K562 (cell line): ENCODE results near the gene SLC34A1. TPM values are rescaled to one million over a fixed set of nuclear protein-coding genes. Genes with fewer than 3 reads are reported as not detected.

Experiments used
- CC2D1A ChIP-seq: fragments of 450-650 bp; IDR thresholded peaks from 2 replicates; pipeline ENCODE4 v1.6.1; 2017; ENCODE audit warnings: mild to moderate bottlenecking
- EWSR1 ChIP-seq: fragments of 450-650 bp; IDR thresholded peaks from 2 replicates; pipeline ENCODE4 v1.6.1; 2018; ENCODE audit warnings: borderline replicate concordance, mild to moderate bottlenecking, low read depth, moderate library complexity; ENCODE audit not compliant: partially characterized antibody
- FOXA1 ChIP-seq: fragments of 450-650 bp; IDR thresholded peaks from 2 replicates; pipeline ENCODE4 v1.6.1; 2016; ENCODE audit warnings: mild to moderate bottlenecking, borderline replicate concordance
- FOXM1 ChIP-seq, 2 experiments: fragments of 450-650 bp in 1 of 2; sonication (generic) in 1 of 2; formaldehyde crosslinking in 1 of 2; IDR thresholded peaks; 2 replicates each; pipeline versions ENCODE4 v1.6.1 to v1.9.0; 2017 to 2022; ENCODE audit warnings: low read depth in 2 of 2, mild to moderate bottlenecking in 2 of 2, missing genetic modification reagents in 1 of 2, moderate library complexity in 1 of 2
- HNRNPK ChIP-seq: fragments of 200-400 bp; formaldehyde crosslinking; IDR thresholded peaks from one replicate; pipeline ENCODE4 v1.6.1; 2018; ENCODE audit warnings: mild to moderate bottlenecking, low read depth, low read length; ENCODE audit not compliant: poor library complexity, severe bottlenecking
- HSF4 ChIP-seq: fragments of 250-450 bp; sonication (Bioruptor Pico); IDR thresholded peaks from 2 replicates; pipeline ENCODE4 v2.1.2; 2022; ENCODE audit warnings: mild to moderate bottlenecking, moderate library complexity, borderline replicate concordance
- NBN ChIP-seq: fragments of 450-650 bp; IDR thresholded peaks from 2 replicates; pipeline ENCODE4 v1.6.1; 2016; ENCODE audit warnings: low read depth, mild to moderate bottlenecking
- PHF8 ChIP-seq: fragments of 200-600 bp; sonication (generic); IDR thresholded peaks from 2 replicates; pipeline ENCODE4 v1.6.1; 2012; ENCODE audit warnings: mixed run types, mild to moderate bottlenecking, inconsistent platforms, low read length, moderate library complexity, borderline replicate concordance
- POLR2AphosphoS2 ChIP-seq: IDR thresholded peaks from 2 replicates; pipeline ENCODE4 v1.6.1; 2012; ENCODE audit warnings: low read length, improper control_type of control experiment
- ZNF324 ChIP-seq: fragments of 250-450 bp; sonication (Bioruptor Pico); IDR thresholded peaks from 2 replicates; pipeline ENCODE4 v1.4.0; 2020; ENCODE audit warnings: mild to moderate bottlenecking
- ZNF384 ChIP-seq: IDR thresholded peaks from 2 replicates; pipeline ENCODE4 v1.6.1; 2012; ENCODE audit warnings: low read depth, low read length, improper control_type of control experiment
- ZNF445 ChIP-seq: fragments of 250-450 bp; sonication (Bioruptor Pico); IDR thresholded peaks from 2 replicates; pipeline ENCODE4 v1.4.0; 2020; ENCODE audit warnings: low read depth, mild to moderate bottlenecking, moderate library complexity
- ZNF764 ChIP-seq: fragments of 250-450 bp; sonication (Bioruptor Pico); IDR thresholded peaks from 2 replicates; pipeline ENCODE4 v1.4.0; 2020; ENCODE audit warnings: low read depth, mild to moderate bottlenecking, moderate library complexity
- polyA plus RNA-seq, 8 experiments: library from polyadenylated mRNA; depleted of rRNA in 4 of 8; stranded (reverse) in 5 of 8; unstranded in 3 of 8; fragments of >200 nt; fragmentation: Nextera tagmentation in 2 of 8; fragmentation: Illumina TruSeq in 1 of 8; extraction: Ambion mirVana in 2 of 8; extraction: Trizol in 1 of 8; gene quantifications; 2 replicates each; pipeline versions ENCODE4 v1.2.1 to v1.2.3, GENCODE V29; 2011 to 2014; ENCODE audit warnings: inconsistent platforms in 1 of 8, missing spikeins in 1 of 8
- total RNA-seq, 7 experiments: library from RNA; depleted of rRNA in 6 of 7; stranded (reverse); fragments of >200 nt in 6 of 7; fragmentation: Illumina TruSeq in 2 of 7; extraction: Trizol in 2 of 7; gene quantifications; 2 replicates each; pipeline versions ENCODE4 v1.2.1 to v1.2.3, GENCODE V29; 2011 to 2021; ENCODE audit warnings: low replicate concordance in 1 of 7
- TF ChIP-seq, protein P1 (sequence below): fragments of 450-650 bp; IDR thresholded peaks from 2 replicates; pipeline ENCODE4 v1.6.1; 2016; ENCODE audit warnings: borderline replicate concordance
- TF ChIP-seq, protein P2 (sequence below): fragments of 250-450 bp; sonication (Bioruptor Pico); IDR thresholded peaks from 2 replicates; pipeline ENCODE4 v1.4.0; 2020; ENCODE audit warnings: borderline replicate concordance
- TF ChIP-seq, protein P3 (sequence below): sonication (generic); formaldehyde crosslinking; IDR thresholded peaks from 2 replicates; pipeline ENCODE4 v1.8.0; 2022; ENCODE audit warnings: mild to moderate bottlenecking, missing genetic modification reagents, borderline replicate concordance
- TF ChIP-seq, protein P4 (sequence below): fragments of 250-450 bp; sonication (Bioruptor Pico); IDR thresholded peaks from 2 replicates; pipeline ENCODE4 v1.4.0; 2020; ENCODE audit warnings: mild to moderate bottlenecking, moderate library complexity, borderline replicate concordance

The SLC34A1 gene
- total and polyA plus RNA-seq, 9 of the 15 experiments (the other 6 are each of a cell fraction or from before 2014, with no cell fraction given), result not detected

DNA sequence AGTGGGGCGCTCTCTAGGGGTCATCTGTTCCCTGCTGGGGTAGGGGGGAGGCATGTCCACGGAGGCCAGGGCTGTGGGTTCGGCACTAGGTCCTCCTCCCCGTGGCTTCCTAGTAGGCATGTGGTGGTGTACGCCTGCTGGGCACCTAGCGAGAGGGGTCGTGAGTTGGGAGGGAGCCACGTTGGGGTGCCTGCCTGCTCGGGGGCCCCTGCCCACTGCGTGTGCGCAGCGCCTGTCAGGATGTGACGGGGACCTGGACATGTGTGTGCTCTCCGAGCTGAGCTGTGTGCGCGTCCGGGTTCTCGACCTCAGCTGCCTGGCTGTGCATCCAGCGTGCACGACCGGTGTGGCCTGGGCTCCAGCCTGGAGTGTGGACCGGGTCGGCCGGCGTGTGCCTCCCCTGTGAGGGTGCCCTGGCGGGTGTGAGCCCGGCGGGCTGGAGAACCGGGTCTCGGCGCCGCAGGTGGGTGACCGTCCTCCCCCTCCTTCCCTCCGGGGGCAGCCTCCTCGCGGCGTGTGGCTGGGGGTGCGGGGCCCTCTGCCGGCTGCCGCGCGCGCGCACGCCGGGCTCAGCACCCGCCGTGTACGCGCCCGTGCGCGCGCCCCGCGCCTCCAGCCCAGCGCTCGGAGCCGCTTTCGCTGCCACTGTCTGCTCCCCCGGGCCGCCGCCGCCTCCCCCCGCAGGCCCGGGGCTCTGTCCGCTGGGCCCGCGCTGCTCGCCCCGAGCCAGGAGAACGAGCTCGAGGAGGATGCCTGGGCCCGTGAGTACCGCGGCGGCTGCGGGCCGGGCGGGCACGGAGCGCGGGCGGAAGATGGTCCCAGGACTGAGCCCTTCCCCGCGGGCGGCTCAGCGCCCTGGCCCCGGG is 62.2 kb downstream of the SLC34A1 start, which contains the start of gene PRR7 (continued):
- TF ChIP-seq HNRNPK (no peak), ZNF324 (CRISPR knock-in tag) (0 out of 2 replicates have a peak, but pooled peaks have one; percentile 20), NBN (no peak), ZNF764 (CRISPR knock-in tag) (0 out of 2 replicates have a peak, but pooled peaks have one; percentile 8), FOXM1 (IDR thresholded peaks at IDR 0.05; ENCODE audit: low read depth) (no peak), FOXM1 (CRISPR knock-in tag; IDR thresholded peaks at IDR 0.05; ENCODE audit: low read depth) (no peak), FOXA1 (no peak), PHF8 (peak; percentile 37; the same call in 1 of the 2 replicates), ZNF445 (no peak), HSF4 (CRISPR knock-in tag) (no peak), ZNF384 (no peak), POLR2AphosphoS2 (peak; percentile 97; the same call in 1 of the 2 replicates), CC2D1A (no peak), EWSR1 (no peak)
- TF ChIP-seq, protein P1, sequence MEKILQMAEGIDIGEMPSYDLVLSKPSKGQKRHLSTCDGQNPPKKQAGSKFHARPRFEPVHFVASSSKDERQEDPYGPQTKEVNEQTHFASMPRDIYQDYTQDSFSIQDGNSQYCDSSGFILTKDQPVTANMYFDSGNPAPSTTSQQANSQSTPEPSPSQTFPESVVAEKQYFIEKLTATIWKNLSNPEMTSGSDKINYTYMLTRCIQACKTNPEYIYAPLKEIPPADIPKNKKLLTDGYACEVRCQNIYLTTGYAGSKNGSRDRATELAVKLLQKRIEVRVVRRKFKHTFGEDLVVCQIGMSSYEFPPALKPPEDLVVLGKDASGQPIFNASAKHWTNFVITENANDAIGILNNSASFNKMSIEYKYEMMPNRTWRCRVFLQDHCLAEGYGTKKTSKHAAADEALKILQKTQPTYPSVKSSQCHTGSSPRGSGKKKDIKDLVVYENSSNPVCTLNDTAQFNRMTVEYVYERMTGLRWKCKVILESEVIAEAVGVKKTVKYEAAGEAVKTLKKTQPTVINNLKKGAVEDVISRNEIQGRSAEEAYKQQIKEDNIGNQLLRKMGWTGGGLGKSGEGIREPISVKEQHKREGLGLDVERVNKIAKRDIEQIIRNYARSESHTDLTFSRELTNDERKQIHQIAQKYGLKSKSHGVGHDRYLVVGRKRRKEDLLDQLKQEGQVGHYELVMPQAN, result 0 out of 2 replicates have a peak, but pooled peaks have one; percentile 45
- TF ChIP-seq, protein P2, sequence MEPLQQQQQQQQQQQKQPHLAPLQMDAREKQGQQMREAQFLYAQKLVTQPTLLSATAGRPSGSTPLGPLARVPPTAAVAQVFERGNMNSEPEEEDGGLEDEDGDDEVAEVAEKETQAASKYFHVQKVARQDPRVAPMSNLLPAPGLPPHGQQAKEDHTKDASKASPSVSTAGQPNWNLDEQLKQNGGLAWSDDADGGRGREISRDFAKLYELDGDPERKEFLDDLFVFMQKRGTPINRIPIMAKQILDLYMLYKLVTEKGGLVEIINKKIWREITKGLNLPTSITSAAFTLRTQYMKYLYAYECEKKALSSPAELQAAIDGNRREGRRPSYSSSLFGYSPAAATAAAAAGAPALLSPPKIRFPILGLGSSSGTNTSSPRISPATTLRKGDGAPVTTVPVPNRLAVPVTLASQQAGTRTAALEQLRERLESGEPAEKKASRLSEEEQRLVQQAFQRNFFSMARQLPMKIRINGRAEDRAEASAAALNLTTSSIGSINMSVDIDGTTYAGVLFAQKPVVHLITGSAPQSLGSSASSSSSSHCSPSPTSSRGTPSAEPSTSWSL, result no peak
- TF ChIP-seq, protein P3, sequence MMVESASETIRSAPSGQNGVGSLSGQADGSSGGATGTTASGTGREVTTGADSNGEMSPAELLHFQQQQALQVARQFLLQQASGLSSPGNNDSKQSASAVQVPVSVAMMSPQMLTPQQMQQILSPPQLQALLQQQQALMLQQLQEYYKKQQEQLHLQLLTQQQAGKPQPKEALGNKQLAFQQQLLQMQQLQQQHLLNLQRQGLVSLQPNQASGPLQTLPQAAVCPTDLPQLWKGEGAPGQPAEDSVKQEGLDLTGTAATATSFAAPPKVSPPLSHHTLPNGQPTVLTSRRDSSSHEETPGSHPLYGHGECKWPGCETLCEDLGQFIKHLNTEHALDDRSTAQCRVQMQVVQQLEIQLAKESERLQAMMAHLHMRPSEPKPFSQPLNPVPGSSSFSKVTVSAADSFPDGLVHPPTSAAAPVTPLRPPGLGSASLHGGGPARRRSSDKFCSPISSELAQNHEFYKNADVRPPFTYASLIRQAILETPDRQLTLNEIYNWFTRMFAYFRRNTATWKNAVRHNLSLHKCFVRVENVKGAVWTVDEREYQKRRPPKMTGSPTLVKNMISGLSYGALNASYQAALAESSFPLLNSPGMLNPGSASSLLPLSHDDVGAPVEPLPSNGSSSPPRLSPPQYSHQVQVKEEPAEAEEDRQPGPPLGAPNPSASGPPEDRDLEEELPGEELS (CRISPR knock-in tag), result no peak
- TF ChIP-seq, protein P4, sequence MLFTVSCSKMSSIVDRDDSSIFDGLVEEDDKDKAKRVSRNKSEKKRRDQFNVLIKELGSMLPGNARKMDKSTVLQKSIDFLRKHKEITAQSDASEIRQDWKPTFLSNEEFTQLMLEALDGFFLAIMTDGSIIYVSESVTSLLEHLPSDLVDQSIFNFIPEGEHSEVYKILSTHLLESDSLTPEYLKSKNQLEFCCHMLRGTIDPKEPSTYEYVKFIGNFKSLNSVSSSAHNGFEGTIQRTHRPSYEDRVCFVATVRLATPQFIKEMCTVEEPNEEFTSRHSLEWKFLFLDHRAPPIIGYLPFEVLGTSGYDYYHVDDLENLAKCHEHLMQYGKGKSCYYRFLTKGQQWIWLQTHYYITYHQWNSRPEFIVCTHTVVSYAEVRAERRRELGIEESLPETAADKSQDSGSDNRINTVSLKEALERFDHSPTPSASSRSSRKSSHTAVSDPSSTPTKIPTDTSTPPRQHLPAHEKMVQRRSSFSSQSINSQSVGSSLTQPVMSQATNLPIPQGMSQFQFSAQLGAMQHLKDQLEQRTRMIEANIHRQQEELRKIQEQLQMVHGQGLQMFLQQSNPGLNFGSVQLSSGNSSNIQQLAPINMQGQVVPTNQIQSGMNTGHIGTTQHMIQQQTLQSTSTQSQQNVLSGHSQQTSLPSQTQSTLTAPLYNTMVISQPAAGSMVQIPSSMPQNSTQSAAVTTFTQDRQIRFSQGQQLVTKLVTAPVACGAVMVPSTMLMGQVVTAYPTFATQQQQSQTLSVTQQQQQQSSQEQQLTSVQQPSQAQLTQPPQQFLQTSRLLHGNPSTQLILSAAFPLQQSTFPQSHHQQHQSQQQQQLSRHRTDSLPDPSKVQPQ (CRISPR knock-in tag), result no peak
